ENCODE measurements around the gene ASTL. TPM values are rescaled to one million over a fixed set of nuclear protein-coding genes. Genes with fewer than 3 reads are reported as not detected.
A peak's percentile ranks its signal among the peaks of the same experiment; 100 is the strongest.

The ASTL gene
- total and polyA plus RNA-seq, 8 donors: 0.08 TPM; not detected in 7

GRCh38 chr2:96095116-96095636 lies 43.1 kb downstream of the ASTL start:
- Histone ChIP-seq H3K4me1 (peaks cover 20 to 33% (median 24%) of the 10 kb centered on the region in 4 donors), H3K27ac (no peak overlapping the region), H3K4me3 (no peak overlapping the region), H3K27me3 (no peaks in the 10 kb centered on the region), H3K36me3 (no peaks in the 10 kb centered on the region), H3K9me3 (no peaks in the 10 kb centered on the region)
- 61 to 79% (median 69%) methylated on average over 7 of the region's 7 CpGs for WGBS, 5 donors
- intact Hi-C loops (cut with DNase I; ENCODE audit: low total_unique reads): no loop called here
- DNase-seq: peak; percentile 5 to 22
- TF ChIP-seq POLR2AphosphoS5 (IDR thresholded peaks at IDR 0.05) (no peak), CTCF (IDR thresholded peaks at IDR 0.05) (no peak), EP300 (IDR thresholded peaks at IDR 0.05) (no peak), POLR2A (IDR thresholded peaks at IDR 0.05) (no peak)

- intact Hi-C loops (cut with DNase I; ENCODE audit: low total_unique reads): no loop called here
- H3K36me3 ChIP-seq: no peaks in the 10 kb centered on the region
- TF ChIP-seq POLR2A (IDR thresholded peaks at IDR 0.05): no peak
- 86 to 95% (median 92%) methylated on average over 4 of the region's 4 CpGs for WGBS, 5 donors
- no peak overlapping the region for H3K4me3 ChIP-seq
- no peaks in the 10 kb centered on the region for H3K27me3 ChIP-seq
- H3K9me3 ChIP-seq: no peaks in the 10 kb centered on the region
- H3K4me1 ChIP-seq: peaks cover 29 to 44% (median 35%) of the 10 kb centered on the region in 4 donors
- no peak for DNase-seq
- H3K27ac ChIP-seq: no peak overlapping the region
Observed at GRCh38 chr2:96093528-96093927, 44.8 kb downstream of the ASTL start.

- Histone ChIP-seq H3K4me3 (no peak overlapping the region), H3K9me3 (no peaks in the 10 kb centered on the region), H3K36me3 (no peaks in the 10 kb centered on the region), H3K4me1 (peaks cover 29 to 44% (median 35%) of the 10 kb centered on the region in 4 donors), H3K27me3 (no peaks in the 10 kb centered on the region), H3K27ac (no peak overlapping the region)
- intact Hi-C loops (cut with DNase I; ENCODE audit: low total_unique reads): no loop called here
- no peak for TF ChIP-seq EP300 (IDR thresholded peaks at IDR 0.05)
- no peak for TF ChIP-seq POLR2A (IDR thresholded peaks at IDR 0.05)
- TF ChIP-seq POLR2AphosphoS5 (IDR thresholded peaks at IDR 0.05): no peak
- no peak for TF ChIP-seq CTCF (IDR thresholded peaks at IDR 0.05)
- DNase-seq: peak in 1 of 2 donors; percentile 20
- WGBS, 5 donors: 79 to 90% (median 89%) methylated on average over 2 to 3 of the region's 3 CpGs
Observed at GRCh38 chr2:96092951-96093350, 45.4 kb downstream of the ASTL start.

- no peaks in the 10 kb centered on the region for H3K9me3 ChIP-seq
- peaks cover 29 to 44% (median 35%) of the 10 kb centered on the region in 4 donors for H3K4me1 ChIP-seq
- no peaks in the 10 kb centered on the region for H3K27me3 ChIP-seq
- no peak for TF ChIP-seq POLR2AphosphoS5 (IDR thresholded peaks at IDR 0.05)
- TF ChIP-seq CTCF (IDR thresholded peaks at IDR 0.05): no peak
- TF ChIP-seq EP300 (IDR thresholded peaks at IDR 0.05): no peak
- TF ChIP-seq POLR2A (IDR thresholded peaks at IDR 0.05): no peak
- intact Hi-C loops (cut with DNase I; ENCODE audit: low total_unique reads): no loop called here
- no peak overlapping the region for H3K27ac ChIP-seq
- no peak overlapping the region for H3K4me3 ChIP-seq
- no peaks in the 10 kb centered on the region for H3K36me3 ChIP-seq
- 92 to 97% (median 94%) methylated on average over 4 of the region's 4 CpGs for WGBS, 5 donors
- no peak for DNase-seq
Observed at GRCh38 chr2:96092573-96092877, 45.8 kb downstream of the ASTL start.

- no peaks in the 10 kb centered on the region for H3K36me3 ChIP-seq
- intact Hi-C loops (cut with DNase I; ENCODE audit: low total_unique reads): no loop called here
- peak; percentile 24 to 50 for DNase-seq
- no peak overlapping the region for H3K4me3 ChIP-seq
- H3K27ac ChIP-seq: peak overlapping the region in 2 of 5 donors; percentile 3 to 54
- H3K9me3 ChIP-seq: no peaks in the 10 kb centered on the region
- WGBS, 5 donors: 63 to 76% (median 71%) methylated on average over 13 to 18 of the region's 18 CpGs
- no peaks in the 10 kb centered on the region for H3K27me3 ChIP-seq
- TF ChIP-seq EP300 (IDR thresholded peaks at IDR 0.05) (no peak), POLR2AphosphoS5 (IDR thresholded peaks at IDR 0.05) (no peak), POLR2A (IDR thresholded peaks at IDR 0.05) (no peak), CTCF (IDR thresholded peaks at IDR 0.05) (no peak)
- H3K4me1 ChIP-seq: peaks cover 29 to 44% (median 35%) of the 10 kb centered on the region in 4 donors
Observed at GRCh38 chr2:96091711-96092572, 46.4 kb downstream of the ASTL start.
